Smooth muscle cell of the umbilical artery (primary cell): ENCODE results near the gene FAM110A. TPM values are rescaled to one million over a fixed set of nuclear protein-coding genes. Genes with fewer than 3 reads are reported as not detected.

Source experiments
- total RNA-seq: library from RNA; depleted of rRNA; stranded (reverse); fragments of >200 nt; gene quantifications from 2 replicates; pipeline ENCODE4 v1.2.3, GENCODE V29; 2014

The FAM110A gene
- total RNA-seq, result 0.59 and 1.8 TPM in 2 replicates

GRCh38 chr20:833450-834150, at the start of gene FAM110A:
TSS of gene FAM110A (plus strand) at chr20:833715. CDS start at chr20:844805, 11,090 bp downstream.

Other genes starting within 250 kb of the FAM110A start
- not detected in 2 replicates for gene TCF15, start 223.4 kb upstream of the FAM110A start, total RNA-seq
- gene SRXN1, start 180.5 kb upstream of the FAM110A start, total RNA-seq, result 57.9 and 82.7 TPM in 2 replicates
- not detected in 2 replicates for gene SCRT2, start 157.9 kb upstream of the FAM110A start, total RNA-seq
- gene SLC52A3, start 65.2 kb upstream of the FAM110A start, total RNA-seq, result not detected in 2 replicates
- not detected in 2 replicates for gene ANGPT4, start 82.6 kb downstream of the FAM110A start, total RNA-seq
- not detected in 2 replicates for gene RSPO4, start 168.6 kb downstream of the FAM110A start, total RNA-seq